ENCODE results near the gene TMEM239.

DNA sequence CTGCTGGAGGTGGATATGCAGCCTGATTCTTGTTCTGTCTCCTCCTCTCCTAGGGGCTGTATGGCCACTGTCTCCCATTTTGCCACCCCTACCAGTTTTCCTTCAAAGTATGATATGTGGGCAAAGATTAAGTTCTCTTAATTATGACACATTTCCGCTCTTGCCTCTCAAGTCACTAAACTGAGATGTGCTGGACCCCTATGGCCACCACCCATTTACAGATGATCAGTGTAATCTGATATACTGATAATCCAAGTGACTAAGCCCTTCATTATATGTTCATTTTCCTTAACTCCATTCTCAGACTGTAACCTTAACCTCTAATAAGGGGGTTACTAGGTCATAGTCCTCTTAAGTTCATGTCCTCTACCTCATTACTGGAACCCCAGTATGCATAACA is 2.1 kb upstream of the TMEM239 start:
- TF ChIP-seq, protein P1, sequence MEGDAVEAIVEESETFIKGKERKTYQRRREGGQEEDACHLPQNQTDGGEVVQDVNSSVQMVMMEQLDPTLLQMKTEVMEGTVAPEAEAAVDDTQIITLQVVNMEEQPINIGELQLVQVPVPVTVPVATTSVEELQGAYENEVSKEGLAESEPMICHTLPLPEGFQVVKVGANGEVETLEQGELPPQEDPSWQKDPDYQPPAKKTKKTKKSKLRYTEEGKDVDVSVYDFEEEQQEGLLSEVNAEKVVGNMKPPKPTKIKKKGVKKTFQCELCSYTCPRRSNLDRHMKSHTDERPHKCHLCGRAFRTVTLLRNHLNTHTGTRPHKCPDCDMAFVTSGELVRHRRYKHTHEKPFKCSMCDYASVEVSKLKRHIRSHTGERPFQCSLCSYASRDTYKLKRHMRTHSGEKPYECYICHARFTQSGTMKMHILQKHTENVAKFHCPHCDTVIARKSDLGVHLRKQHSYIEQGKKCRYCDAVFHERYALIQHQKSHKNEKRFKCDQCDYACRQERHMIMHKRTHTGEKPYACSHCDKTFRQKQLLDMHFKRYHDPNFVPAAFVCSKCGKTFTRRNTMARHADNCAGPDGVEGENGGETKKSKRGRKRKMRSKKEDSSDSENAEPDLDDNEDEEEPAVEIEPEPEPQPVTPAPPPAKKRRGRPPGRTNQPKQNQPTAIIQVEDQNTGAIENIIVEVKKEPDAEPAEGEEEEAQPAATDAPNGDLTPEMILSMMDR (IDR thresholded peaks at IDR 0.05): no peak
- TF ChIP-seq POLR2A (IDR thresholded peaks at IDR 0.05) (no peak), POLR2AphosphoS5 (IDR thresholded peaks at IDR 0.05; ENCODE audit: insufficient read depth in 1 of 2, low read depth in 1 of 2) (no peak)
